Middle frontal gyrus (tissue), 1 donor: ENCODE results near the gene ARL9.

Source experiments
- DNase-seq: peaks from one replicate; pipeline ENCODE4 v3.0.0-alpha.2; 2015; ENCODE audit warnings: low spot score; ENCODE audit errors: extremely low spot score

ARL9 gene

GRCh38 chr4:56531149-56531770 is 25.7 kb downstream of the ARL9 start:
- no peak for DNase-seq

GRCh38 chr4:56531823-56532222 is 26.2 kb downstream of the ARL9 start:
- DNase-seq, result no peak

DNA sequence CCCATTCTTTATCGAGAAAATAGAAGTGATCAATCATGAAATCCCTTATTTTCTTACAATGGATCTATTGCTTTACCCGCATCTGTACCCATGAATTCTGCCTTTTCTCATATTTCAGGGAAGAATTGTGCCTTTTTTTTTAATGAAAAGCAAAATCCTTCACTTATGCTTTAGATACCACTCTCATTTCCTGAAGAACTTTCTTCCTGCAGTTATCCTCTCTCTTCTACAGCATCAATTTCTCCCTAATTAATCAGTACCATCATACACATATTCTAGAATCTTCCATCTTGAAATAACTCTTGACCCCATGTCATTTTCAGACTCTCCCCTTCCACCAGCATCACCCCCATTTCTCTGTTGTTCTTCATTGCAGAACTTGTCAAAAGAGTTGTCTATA is 26.6 kb downstream of the ARL9 start:
- DNase-seq, result no peak

GRCh38 chr4:56535915-56536314 is 30.3 kb downstream of the ARL9 start:
- no peak for DNase-seq

GRCh38 chr4:56537147-56537546 is 31.6 kb downstream of the ARL9 start:
- no peak for DNase-seq

- no peak for DNase-seq
Observed at GRCh38 chr4:56540826-56541225, 35.2 kb downstream of the ARL9 start.

GRCh38 chr4:56544573-56545131 is 39.1 kb downstream of the ARL9 start:
- peak; percentile 79 for DNase-seq

DNA sequence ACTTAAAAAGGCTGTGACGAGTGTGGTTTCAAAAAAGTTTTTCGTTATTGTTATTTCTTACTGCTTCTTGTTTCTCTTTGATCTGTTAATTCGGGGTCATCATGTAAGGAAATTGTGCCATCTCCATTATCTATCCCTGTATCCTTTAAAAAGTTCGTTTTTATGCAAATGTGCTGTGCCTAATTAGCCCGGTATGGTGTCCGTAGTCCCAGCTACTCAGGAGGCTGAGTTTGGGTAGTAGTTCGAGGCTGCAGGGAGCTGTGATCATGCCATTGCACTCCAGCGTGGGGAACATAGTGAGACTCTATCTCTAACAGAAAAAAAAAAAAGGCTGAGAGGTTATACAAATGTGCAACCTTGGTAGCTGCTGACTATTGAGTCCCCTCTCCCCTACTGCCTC is 45.1 kb downstream of the ARL9 start:
- no peak for DNase-seq

DNA sequence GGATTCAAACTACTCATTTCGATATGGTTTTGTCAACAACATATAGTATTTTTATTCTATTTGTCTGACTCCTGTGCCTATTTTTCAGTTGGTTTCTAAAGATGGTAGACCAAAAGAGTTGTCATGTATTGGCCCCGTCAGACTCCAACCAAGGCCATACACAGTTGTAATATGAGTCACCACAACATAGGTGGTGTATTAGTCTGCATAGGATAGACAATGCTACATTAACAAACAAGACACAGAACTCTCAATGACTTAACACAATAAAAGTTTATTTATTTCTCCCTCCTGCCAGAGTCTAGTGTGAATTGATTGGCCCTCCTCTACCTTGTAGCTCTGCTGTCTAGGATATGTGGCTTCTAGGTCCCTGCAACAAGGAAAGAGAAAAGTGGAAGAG is 45.9 kb downstream of the ARL9 start:
- DNase-seq, result no peak

- DNase-seq, result no peak
Observed at GRCh38 chr4:56552273-56552672, 46.7 kb downstream of the ARL9 start.

DNA sequence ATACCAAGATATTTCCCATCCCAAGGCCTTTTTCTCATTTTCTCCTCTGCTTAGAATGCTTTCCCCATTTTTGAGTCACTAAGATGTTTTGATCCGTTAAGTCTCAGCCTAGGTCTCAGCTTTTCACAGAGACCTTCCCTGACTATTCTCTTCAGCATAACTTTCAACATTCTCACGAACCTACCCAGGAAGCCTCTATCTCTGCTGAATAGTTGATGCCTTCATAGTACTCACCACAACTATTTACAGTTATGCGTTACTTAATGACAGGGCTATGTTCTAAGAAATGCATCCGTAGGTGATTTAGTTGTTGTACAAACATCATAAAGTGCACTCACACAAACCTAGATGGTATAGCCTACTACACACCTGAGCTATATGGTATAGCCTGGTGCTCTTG is 64.5 kb downstream of the ARL9 start:
- no peak for DNase-seq
